Mesodermal cell (in vitro differentiated cells): ENCODE measurements around the gene RBFA.

ENCODE experiments used
- H3K27ac ChIP-seq: 2 replicates; pipeline ENCODE4 v1.7.0; 2013; ENCODE audit warnings: mild to moderate bottlenecking, low read depth, low read length, moderate library complexity; ENCODE audit not compliant: severe bottlenecking
- H3K36me3 ChIP-seq: 2 replicates; pipeline ENCODE4 v1.7.1; 2013; ENCODE audit warnings: mild to moderate bottlenecking, low read length, moderate library complexity; ENCODE audit not compliant: control insufficient read depth, insufficient read depth
- H3K4me1 ChIP-seq: one replicate; pipeline ENCODE4 v1.7.1; 2013; ENCODE audit warnings: mild to moderate bottlenecking, low read length; ENCODE audit not compliant: insufficient read depth, control insufficient read depth, poor library complexity, severe bottlenecking
- H3K4me3 ChIP-seq: 2 replicates; pipeline ENCODE4 v1.7.0; 2013; ENCODE audit warnings: low read length, control low read depth, mild to moderate bottlenecking; ENCODE audit not compliant: insufficient read depth, poor library complexity, severe bottlenecking; ENCODE audit errors: extremely low read depth
- H3K9me3 ChIP-seq: 2 replicates; pipeline ENCODE4 v1.7.1; 2013; ENCODE audit warnings: mild to moderate bottlenecking, low read length, moderate library complexity; ENCODE audit not compliant: control insufficient read depth
- WGBS, 2 experiments: methylation state at CpG; one replicate each; pipeline ENCODE4 v1.1.5; 2013; ENCODE audit warnings: missing lambda C conversion rate in 2 of 2; ENCODE audit not compliant: insufficient coverage in 2 of 2; 5-methylcytosine and 5-hydroxymethylcytosine counted together

Gene RBFA

DNA sequence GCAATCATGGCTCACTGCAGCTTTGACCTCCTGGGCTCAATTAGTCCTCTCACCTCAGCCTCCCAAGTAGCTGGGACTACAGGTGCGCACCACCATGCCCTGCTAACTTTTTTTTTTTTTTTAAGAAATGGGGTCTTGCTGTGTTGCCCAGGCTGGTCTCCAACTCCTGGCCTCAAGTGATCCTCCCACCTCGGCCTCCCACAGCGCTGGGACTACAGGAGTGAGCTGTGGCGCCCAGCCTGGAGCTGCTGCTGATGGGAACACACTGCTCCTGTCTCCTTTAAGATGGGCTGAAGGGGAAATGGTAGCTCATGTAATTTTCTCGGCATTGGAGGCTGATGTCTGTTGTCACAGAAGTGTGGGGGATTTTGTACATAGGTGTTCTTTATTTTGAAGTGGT, 39.9 kb downstream of the RBFA start:
- H3K9me3 ChIP-seq = no peaks in the 10 kb centered on the region
- WGBS, 2 experiments = 83 to 91% methylated on average over 2 to 3 of the region's 5 CpGs
- H3K27ac ChIP-seq = no peak overlapping the region
- no peaks in the 10 kb centered on the region for H3K36me3 ChIP-seq
- no peaks in the 10 kb centered on the region for H3K4me1 ChIP-seq
- H3K4me3 ChIP-seq = no peak overlapping the region

DNA sequence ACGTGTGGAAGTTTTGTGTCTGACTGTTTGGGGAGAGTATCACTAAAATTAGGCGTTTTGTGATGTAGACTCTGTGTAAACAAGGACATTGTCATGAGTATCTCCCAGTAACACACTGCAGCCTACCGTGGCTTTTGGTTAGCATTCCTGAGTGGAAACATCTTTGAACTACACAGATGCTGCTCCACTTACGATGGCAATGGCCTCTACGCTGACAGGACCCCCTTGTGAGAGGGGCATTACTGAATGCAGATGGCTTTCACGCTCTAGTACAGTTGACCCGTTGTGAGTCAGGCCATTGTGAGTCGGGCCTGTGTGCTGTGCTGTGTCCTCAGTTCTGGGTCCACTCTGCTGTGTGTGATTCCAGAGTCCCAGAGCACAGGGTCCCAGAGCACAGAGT, 40.5 kb downstream of the RBFA start:
- no peaks in the 10 kb centered on the region for H3K36me3 ChIP-seq
- no peaks in the 10 kb centered on the region for H3K9me3 ChIP-seq
- no peak overlapping the region for H3K4me3 ChIP-seq
- 57 to 66% methylated on average over 8 of the region's 8 CpGs for WGBS, 2 experiments
- no peaks in the 10 kb centered on the region for H3K4me1 ChIP-seq
- no peak overlapping the region for H3K27ac ChIP-seq

DNA sequence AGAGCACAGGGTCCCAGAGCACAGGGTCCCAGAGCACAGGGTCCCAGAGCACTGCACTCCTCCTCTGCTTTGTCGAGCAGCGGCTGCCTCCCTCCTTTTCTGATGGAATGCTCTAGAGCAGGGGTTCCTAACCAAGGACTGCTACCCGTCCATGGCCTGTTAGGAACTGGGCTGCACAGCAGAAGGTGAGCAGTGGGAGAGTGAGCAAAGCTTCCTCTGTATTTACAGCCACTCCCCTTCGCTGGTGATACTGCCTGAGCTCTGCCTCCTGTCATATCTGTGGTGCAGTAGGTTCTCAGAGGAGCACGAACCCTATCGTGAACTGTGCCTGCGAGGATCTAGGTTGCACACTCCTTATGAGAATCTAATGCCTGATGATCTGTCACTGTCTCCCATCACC, 41.7 kb downstream of the RBFA start:
- Histone ChIP-seq H3K27ac (no peak overlapping the region), H3K4me1 (no peaks in the 10 kb centered on the region), H3K9me3 (no peaks in the 10 kb centered on the region), H3K4me3 (no peak overlapping the region), H3K36me3 (no peaks in the 10 kb centered on the region)
- 92 to 93% methylated on average over 3 to 5 of the region's 7 CpGs for WGBS, 2 experiments

DNA sequence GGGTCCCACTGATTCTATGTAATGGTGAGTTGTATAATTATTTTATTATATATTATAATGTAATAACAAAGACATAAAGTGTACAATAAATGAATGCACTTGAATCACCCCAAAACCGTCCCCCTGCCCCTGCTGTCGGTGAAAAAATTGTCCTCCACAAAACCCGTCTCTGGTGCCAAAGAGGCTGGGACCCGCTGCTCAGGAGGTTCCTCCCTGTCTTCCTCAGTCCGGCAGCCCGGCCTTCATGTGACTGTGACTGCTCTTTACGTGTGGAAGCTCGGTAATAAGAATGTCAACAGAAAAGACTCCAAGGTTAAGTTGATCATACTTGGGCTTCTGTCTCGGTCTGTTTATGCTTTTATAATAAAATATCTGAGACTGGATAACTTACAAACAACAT, 42.1 kb downstream of the RBFA start:
- Histone ChIP-seq H3K4me1 (no peaks in the 10 kb centered on the region), H3K27ac (no peak overlapping the region), H3K36me3 (no peaks in the 10 kb centered on the region), H3K4me3 (no peak overlapping the region), H3K9me3 (no peaks in the 10 kb centered on the region)
- WGBS, 2 experiments = 89 to 98% methylated on average over 6 to 8 of the region's 9 CpGs

DNA sequence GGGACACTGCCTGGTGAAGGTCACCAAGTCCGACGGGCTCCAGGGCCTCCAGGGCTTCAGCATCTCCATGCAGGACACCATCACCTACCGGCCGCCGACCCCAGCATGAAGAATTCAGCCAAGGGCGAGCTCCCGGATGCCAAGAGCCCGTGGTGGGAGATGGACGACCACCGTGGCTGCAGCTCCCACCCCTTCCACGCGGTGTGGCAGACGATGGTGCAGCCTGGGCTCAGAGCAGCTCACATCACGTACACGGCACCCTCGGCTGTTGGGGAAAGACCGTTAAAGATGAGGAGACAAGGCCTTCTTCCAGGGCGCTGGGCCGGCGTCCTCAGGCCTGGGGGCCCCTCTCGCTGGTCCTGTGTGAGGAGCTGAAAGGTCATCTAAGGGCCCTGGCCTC, 43.6 kb downstream of the RBFA start:
- H3K36me3 ChIP-seq = no peaks in the 10 kb centered on the region
- WGBS, 2 experiments = 94 to 96% methylated on average over 18 to 19 of the region's 21 CpGs
- H3K4me1 ChIP-seq = no peaks in the 10 kb centered on the region
- no peak overlapping the region for H3K27ac ChIP-seq
- no peak overlapping the region for H3K4me3 ChIP-seq
- H3K9me3 ChIP-seq = no peaks in the 10 kb centered on the region
